ENCODE results near the gene NAA40.

The NAA40 gene

GRCh38 chr11:63938479-63939396 lies at the start of gene NAA40:
Gene NAA40 (plus strand): TSS chr11:63939002. CDS start chr11:63939097, 95 bp downstream.
- H3K36me3 Mint-ChIP-seq (ENCODE audit: low read depth) = peaks cover 4% of the 10 kb centered on the region
- peak within 1 kb of the TSS; percentile 88 for H3K4me3 Mint-ChIP-seq
- peak within 1 kb of the TSS; percentile 91 for H3K27ac Mint-ChIP-seq
- H3K9me3 Mint-ChIP-seq = no peaks in the 10 kb centered on the region
- H3K4me1 Mint-ChIP-seq (ENCODE audit: low read depth) = peaks cover 26% of the 10 kb centered on the region
- H3K27me3 Mint-ChIP-seq = no peaks in the 10 kb centered on the region

- Mint-ChIP-seq H3K27ac (no peak overlapping the region), H3K9me3 (no peaks in the 10 kb centered on the region), H3K36me3 (ENCODE audit: low read depth) (peaks cover 22% of the 10 kb centered on the region), H3K4me3 (peak overlapping the region; percentile 47), H3K4me1 (ENCODE audit: low read depth) (peaks cover 70% of the 10 kb centered on the region), H3K27me3 (no peaks in the 10 kb centered on the region)
These were observed 49.5 kb upstream of the NAA40 start for GRCh38 chr11:63889344-63889743.

GRCh38 chr11:63890368-63890767 lies 48.4 kb upstream of the NAA40 start:
- peak overlapping the region; percentile 45 for H3K27ac Mint-ChIP-seq
- H3K4me1 Mint-ChIP-seq (ENCODE audit: low read depth) = peaks cover 64% of the 10 kb centered on the region
- no peaks in the 10 kb centered on the region for H3K9me3 Mint-ChIP-seq
- H3K4me3 Mint-ChIP-seq = no peak overlapping the region
- no peaks in the 10 kb centered on the region for H3K27me3 Mint-ChIP-seq
- H3K36me3 Mint-ChIP-seq (ENCODE audit: low read depth) = peaks cover 22% of the 10 kb centered on the region

- Mint-ChIP-seq H3K27me3 (no peaks in the 10 kb centered on the region), H3K27ac (no peak overlapping the region), H3K9me3 (no peaks in the 10 kb centered on the region), H3K4me3 (no peak overlapping the region), H3K4me1 (ENCODE audit: low read depth) (peaks cover 62% of the 10 kb centered on the region), H3K36me3 (ENCODE audit: low read depth) (peaks cover 37% of the 10 kb centered on the region)
These were observed 46.6 kb upstream of the NAA40 start for GRCh38 chr11:63892228-63892627.

- Mint-ChIP-seq H3K27me3 (no peaks in the 10 kb centered on the region), H3K4me1 (ENCODE audit: low read depth) (peaks cover 50% of the 10 kb centered on the region), H3K36me3 (ENCODE audit: low read depth) (peaks cover 48% of the 10 kb centered on the region), H3K9me3 (no peaks in the 10 kb centered on the region), H3K27ac (no peak overlapping the region), H3K4me3 (no peak overlapping the region)
These were observed 45.4 kb upstream of the NAA40 start for GRCh38 chr11:63893355-63893754.

GRCh38 chr11:63896071-63896470 lies 42.7 kb upstream of the NAA40 start:
- H3K36me3 Mint-ChIP-seq (ENCODE audit: low read depth) = peaks cover 67% of the 10 kb centered on the region
- H3K4me3 Mint-ChIP-seq = no peak overlapping the region
- no peak overlapping the region for H3K27ac Mint-ChIP-seq
- H3K9me3 Mint-ChIP-seq = no peaks in the 10 kb centered on the region
- no peaks in the 10 kb centered on the region for H3K27me3 Mint-ChIP-seq
- H3K4me1 Mint-ChIP-seq (ENCODE audit: low read depth) = peaks cover 23% of the 10 kb centered on the region

GRCh38 chr11:63897459-63898146 lies 41.2 kb upstream of the NAA40 start:
- H3K27ac Mint-ChIP-seq = no peak overlapping the region
- no peak overlapping the region for H3K4me3 Mint-ChIP-seq
- peaks cover 73% of the 10 kb centered on the region for H3K36me3 Mint-ChIP-seq (ENCODE audit: low read depth)
- no peaks in the 10 kb centered on the region for H3K9me3 Mint-ChIP-seq
- peaks cover 8% of the 10 kb centered on the region for H3K4me1 Mint-ChIP-seq (ENCODE audit: low read depth)
- H3K27me3 Mint-ChIP-seq = no peaks in the 10 kb centered on the region

GRCh38 chr11:63901660-63902059 lies 37.1 kb upstream of the NAA40 start:
- peaks cover 80% of the 10 kb centered on the region for H3K36me3 Mint-ChIP-seq (ENCODE audit: low read depth)
- H3K27ac Mint-ChIP-seq = no peak overlapping the region
- no peaks in the 10 kb centered on the region for H3K27me3 Mint-ChIP-seq
- no peaks in the 10 kb centered on the region for H3K9me3 Mint-ChIP-seq
- no peak overlapping the region for H3K4me3 Mint-ChIP-seq
- no peaks in the 10 kb centered on the region for H3K4me1 Mint-ChIP-seq (ENCODE audit: low read depth)

GRCh38 chr11:63903884-63904283 lies 34.9 kb upstream of the NAA40 start:
- H3K4me3 Mint-ChIP-seq = no peak overlapping the region
- H3K36me3 Mint-ChIP-seq (ENCODE audit: low read depth) = peaks cover 61% of the 10 kb centered on the region
- no peak overlapping the region for H3K27ac Mint-ChIP-seq
- no peaks in the 10 kb centered on the region for H3K4me1 Mint-ChIP-seq (ENCODE audit: low read depth)
- H3K9me3 Mint-ChIP-seq = no peaks in the 10 kb centered on the region
- H3K27me3 Mint-ChIP-seq = no peaks in the 10 kb centered on the region

- Mint-ChIP-seq H3K4me1 (ENCODE audit: low read depth) (no peaks in the 10 kb centered on the region), H3K27me3 (no peaks in the 10 kb centered on the region), H3K27ac (no peak overlapping the region), H3K9me3 (no peaks in the 10 kb centered on the region), H3K4me3 (no peak overlapping the region), H3K36me3 (ENCODE audit: low read depth) (peaks cover 52% of the 10 kb centered on the region)
These were observed 34.1 kb upstream of the NAA40 start for GRCh38 chr11:63904743-63905142.

GRCh38 chr11:63905179-63905578 lies 33.6 kb upstream of the NAA40 start:
- Mint-ChIP-seq H3K27me3 (no peaks in the 10 kb centered on the region), H3K4me1 (ENCODE audit: low read depth) (no peaks in the 10 kb centered on the region), H3K27ac (no peak overlapping the region), H3K36me3 (ENCODE audit: low read depth) (peaks cover 50% of the 10 kb centered on the region), H3K4me3 (no peak overlapping the region), H3K9me3 (no peaks in the 10 kb centered on the region)

- no peak overlapping the region for H3K4me3 Mint-ChIP-seq
- no peaks in the 10 kb centered on the region for H3K4me1 Mint-ChIP-seq (ENCODE audit: low read depth)
- H3K9me3 Mint-ChIP-seq = no peaks in the 10 kb centered on the region
- no peaks in the 10 kb centered on the region for H3K27me3 Mint-ChIP-seq
- peaks cover 41% of the 10 kb centered on the region for H3K36me3 Mint-ChIP-seq (ENCODE audit: low read depth)
- H3K27ac Mint-ChIP-seq = no peak overlapping the region
These were observed 32.7 kb upstream of the NAA40 start for GRCh38 chr11:63906087-63906486.

GRCh38 chr11:63906585-63906984 lies 32.2 kb upstream of the NAA40 start:
- Mint-ChIP-seq H3K36me3 (ENCODE audit: low read depth) (peaks cover 36% of the 10 kb centered on the region), H3K27ac (no peak overlapping the region), H3K4me3 (no peak overlapping the region), H3K27me3 (no peaks in the 10 kb centered on the region), H3K4me1 (ENCODE audit: low read depth) (no peaks in the 10 kb centered on the region), H3K9me3 (no peaks in the 10 kb centered on the region)

- no peaks in the 10 kb centered on the region for H3K9me3 Mint-ChIP-seq
- no peak overlapping the region for H3K27ac Mint-ChIP-seq
- H3K4me3 Mint-ChIP-seq = no peak overlapping the region
- peaks cover 32% of the 10 kb centered on the region for H3K36me3 Mint-ChIP-seq (ENCODE audit: low read depth)
- H3K27me3 Mint-ChIP-seq = no peaks in the 10 kb centered on the region
- no peaks in the 10 kb centered on the region for H3K4me1 Mint-ChIP-seq (ENCODE audit: low read depth)
These were observed 31.7 kb upstream of the NAA40 start for GRCh38 chr11:63907063-63907462.

GRCh38 chr11:63907808-63908530 lies 30.8 kb upstream of the NAA40 start:
- no peak overlapping the region for H3K27ac Mint-ChIP-seq
- H3K4me1 Mint-ChIP-seq (ENCODE audit: low read depth) = no peaks in the 10 kb centered on the region
- H3K9me3 Mint-ChIP-seq = no peaks in the 10 kb centered on the region
- H3K27me3 Mint-ChIP-seq = no peaks in the 10 kb centered on the region
- peaks cover 28% of the 10 kb centered on the region for H3K36me3 Mint-ChIP-seq (ENCODE audit: low read depth)
- H3K4me3 Mint-ChIP-seq = no peak overlapping the region
